GM18907 (cell line): ENCODE results near the gene NFKBIL1.
A peak's percentile ranks its signal among the peaks of the same experiment; 100 is the strongest.
"Not testable (repeated sequence)": the region's sequence is repeated elsewhere in the genome, so short reads cannot be mapped to it uniquely, and the experiment has no call there.

Source experiments
- ATAC-seq: cut with Tn5 transposase; IDR thresholded peaks from one replicate; pipeline ENCODE4 v1.9.1; 2021; ENCODE audit warnings: mild to moderate bottlenecking, moderate library complexity; ENCODE audit not compliant: unreplicated experiment

The NFKBIL1 gene

GRCh38 chr6:31579546-31580437, 32.4 kb downstream of the NFKBIL1 start:
- no peak for ATAC-seq

GRCh38 chr6:31580438-31580740, 33.0 kb downstream of the NFKBIL1 start:
- ATAC-seq = no peak

- ATAC-seq = peak; percentile 50
Measured at GRCh38 chr6:31580807-31581433, 33.5 kb downstream of the NFKBIL1 start.

- no peak for ATAC-seq
Measured at GRCh38 chr6:31581434-31582229, 34.2 kb downstream of the NFKBIL1 start.

- ATAC-seq = no peak
Measured at GRCh38 chr6:31582230-31582643, 34.8 kb downstream of the NFKBIL1 start, which contains the start of gene LTB. TSS of gene LTB (minus strand) at chr6:31582424. CDS start at chr6:31582417, 7 bp downstream.

GRCh38 chr6:31585491-31585890, 38.1 kb downstream of the NFKBIL1 start:
- ATAC-seq = no peak

- ATAC-seq = no peak
Measured at GRCh38 chr6:31586008-31586407, 38.6 kb downstream of the NFKBIL1 start, which contains the start of gene LST1. TSS of gene LST1 (plus strand) at chr6:31586277. CDS start at chr6:31587300, 1,023 bp downstream.

GRCh38 chr6:31586599-31587281, 39.3 kb downstream of the NFKBIL1 start:
- no peak for ATAC-seq

- ATAC-seq = no peak
Measured at GRCh38 chr6:31587791-31588777, 40.7 kb downstream of the NFKBIL1 start.

GRCh38 chr6:31588871-31589650, 41.7 kb downstream of the NFKBIL1 start:
- no peak for ATAC-seq

- ATAC-seq = not testable (repeated sequence)
Measured at GRCh38 chr6:31590691-31591090, 43.3 kb downstream of the NFKBIL1 start.

GRCh38 chr6:31592396-31592771, 45.0 kb downstream of the NFKBIL1 start:
- no peak for ATAC-seq

- ATAC-seq = no peak
Measured at GRCh38 chr6:31597006-31597405, 49.6 kb downstream of the NFKBIL1 start.

- ATAC-seq = no peak
Measured at GRCh38 chr6:31607317-31607716, 59.9 kb downstream of the NFKBIL1 start.
